Stimulated activated CD4-positive, alpha-beta T cell treated with anti-CD3 and anti-CD28 coated beads, Interleukin-2, amount 100 ng/mL, for 4 hours (primary cell): ENCODE results near the gene ZNF652.

Experiments used
- DNase-seq: peaks from one replicate; pipeline ENCODE4 v3.0.0-alpha.2; 2020; ENCODE audit warnings: low read depth

The ZNF652 gene

DNA sequence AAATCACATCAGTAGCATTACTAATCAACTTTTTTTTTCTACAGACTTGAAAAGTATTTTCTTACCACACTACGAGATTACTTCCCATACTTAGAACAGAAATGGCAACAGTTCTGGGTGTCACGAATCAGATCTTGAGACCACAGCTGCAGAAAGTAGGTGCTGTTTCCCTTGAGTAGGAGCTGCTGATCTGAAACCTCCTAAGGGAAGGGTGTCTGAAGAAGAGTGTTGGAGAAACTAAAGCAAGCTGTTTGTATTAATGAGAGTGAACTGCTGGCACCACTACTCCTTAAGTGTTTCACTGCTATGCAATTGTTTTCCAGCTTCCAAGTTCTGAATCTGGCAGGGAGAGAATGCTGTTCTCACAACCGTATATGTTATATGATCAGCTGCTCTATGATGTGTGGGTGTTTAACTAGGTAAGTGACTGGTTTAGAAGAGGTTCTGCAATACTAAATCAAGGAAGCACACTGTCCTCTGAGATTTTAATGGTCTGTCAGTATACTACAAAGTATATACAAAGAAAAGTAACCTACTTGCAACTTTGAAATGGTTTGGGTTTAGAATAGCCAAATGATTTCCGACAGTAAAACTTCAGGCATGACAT lies 3.3 kb downstream of the ZNF652 start:
- no peak for DNase-seq

DNA sequence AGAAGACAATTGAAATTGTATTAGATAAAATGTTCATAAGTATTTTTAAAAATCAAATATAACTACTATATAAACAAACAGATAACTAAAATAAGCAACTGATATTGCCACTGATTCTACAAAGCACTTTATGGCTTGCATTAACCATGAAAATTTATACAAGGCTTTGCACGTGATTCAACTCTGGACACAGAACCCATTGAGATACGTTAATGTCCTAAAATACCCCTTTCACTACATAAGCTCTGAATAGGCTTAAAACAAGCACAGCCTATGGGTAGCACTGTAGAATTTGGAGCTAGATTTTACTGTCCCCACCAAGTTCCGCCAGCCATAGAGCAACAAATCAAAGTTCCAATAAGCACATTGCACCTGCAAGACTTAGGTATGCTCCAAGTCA lies 4.5 kb downstream of the ZNF652 start:
- no peak for DNase-seq

DNA sequence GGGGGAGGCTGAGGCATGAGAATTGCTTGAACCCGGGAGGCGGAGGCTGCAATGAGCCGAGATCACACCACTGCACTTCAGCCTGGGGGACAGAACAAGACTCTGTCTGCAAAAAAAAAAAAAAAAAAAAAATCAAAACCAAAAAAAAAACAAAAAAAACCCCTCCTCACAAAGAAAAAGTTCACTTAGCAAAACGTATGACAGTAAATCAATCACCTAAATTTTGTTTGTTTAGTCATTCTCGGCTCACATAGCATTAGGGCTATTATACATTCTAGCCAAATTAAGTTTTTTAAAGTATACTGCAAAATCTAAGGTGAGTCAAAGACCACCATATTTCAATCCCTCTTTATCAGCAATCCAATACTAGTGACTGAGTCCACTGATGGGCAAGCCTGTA lies 5.7 kb downstream of the ZNF652 start:
- DNase-seq = no peak

DNA sequence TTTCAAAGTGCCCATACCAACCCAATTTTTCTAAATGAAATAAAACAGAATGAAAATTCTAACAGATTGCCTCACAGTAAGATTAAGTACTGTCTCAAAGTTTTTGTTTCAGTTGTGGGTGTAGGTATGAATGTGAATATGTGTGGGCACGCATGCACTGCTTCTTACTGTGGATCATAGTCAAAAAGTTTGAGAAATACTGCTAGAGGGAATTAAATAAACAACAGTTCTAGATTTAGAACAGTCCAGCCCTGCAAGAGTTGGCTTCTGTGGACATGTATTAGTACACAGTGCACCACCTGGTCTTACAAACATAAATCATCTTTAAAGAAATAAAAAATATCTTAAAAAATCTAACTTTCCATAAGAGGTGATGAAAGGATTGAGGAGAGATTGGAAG lies 8.4 kb downstream of the ZNF652 start:
- DNase-seq = no peak

DNA sequence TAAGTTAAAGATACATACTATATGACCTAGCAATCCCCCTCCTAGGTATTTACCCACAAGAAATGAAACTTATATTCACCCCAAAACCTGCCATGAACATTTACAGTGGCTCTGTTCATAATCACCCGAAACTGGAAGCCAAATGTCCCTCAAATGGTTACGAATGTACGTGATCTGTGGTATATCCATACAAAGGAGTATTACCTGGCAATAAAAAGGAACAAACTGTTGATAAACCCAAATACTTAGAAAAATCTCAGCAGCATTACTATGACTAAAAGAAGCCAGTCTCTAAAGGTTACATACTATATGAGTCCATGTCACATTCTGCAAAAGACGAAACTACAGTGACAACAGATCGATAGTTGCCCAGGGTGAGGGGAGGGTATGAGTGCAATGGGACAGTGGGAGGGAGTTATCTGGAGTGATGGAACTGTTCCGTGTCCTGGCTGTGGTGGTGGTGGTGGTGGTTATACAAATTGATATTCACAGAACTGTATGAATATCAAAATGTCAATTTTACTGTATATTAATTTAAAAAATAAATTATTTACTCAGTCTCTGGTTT lies 9.4 kb downstream of the ZNF652 start:
- DNase-seq = no peak

DNA sequence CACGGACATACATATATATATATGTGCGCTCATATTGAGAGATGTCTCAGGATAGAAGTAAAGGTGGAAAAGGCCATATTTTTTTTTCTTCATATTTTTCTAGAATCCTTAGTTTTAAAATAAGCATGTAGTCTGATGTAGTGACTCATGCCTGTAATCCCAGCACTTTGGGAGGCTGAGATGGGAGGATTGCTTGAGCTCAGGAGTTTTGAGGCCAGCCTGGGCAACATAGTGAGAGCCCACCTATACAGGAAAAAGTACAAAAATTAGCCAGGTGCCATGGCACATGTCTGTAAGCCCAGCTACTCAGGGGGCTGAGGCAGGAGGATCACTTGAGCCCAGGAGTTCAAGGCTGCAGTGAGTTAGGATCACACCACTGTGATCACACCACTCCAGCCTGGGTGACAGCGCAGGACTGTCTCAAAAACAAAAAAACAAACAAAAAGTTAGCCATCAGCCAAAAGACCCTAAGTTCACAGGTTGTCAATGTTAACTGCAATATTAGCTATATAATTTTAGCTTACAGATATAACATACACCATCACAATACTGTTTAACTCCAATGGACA lies 10.4 kb downstream of the ZNF652 start:
- no peak for DNase-seq

DNA sequence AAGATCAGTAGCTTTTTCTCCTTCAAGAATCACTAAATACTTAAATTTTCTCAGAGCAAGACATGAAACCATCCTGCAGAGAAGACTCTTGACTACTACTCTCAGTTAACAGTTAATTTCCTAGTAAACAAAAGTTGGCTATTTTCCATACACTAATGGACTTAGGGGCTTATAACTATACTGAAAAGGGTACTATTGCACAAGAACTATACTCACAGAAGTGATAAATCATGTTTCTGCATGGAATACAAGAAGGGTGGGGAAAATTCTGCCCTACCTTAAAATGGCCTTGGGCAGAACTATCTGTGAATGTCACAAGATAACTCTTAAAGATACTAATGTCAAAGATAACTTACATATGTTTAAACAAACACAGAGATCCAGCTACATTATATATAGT lies 12.5 kb downstream of the ZNF652 start:
- DNase-seq = no peak

DNA sequence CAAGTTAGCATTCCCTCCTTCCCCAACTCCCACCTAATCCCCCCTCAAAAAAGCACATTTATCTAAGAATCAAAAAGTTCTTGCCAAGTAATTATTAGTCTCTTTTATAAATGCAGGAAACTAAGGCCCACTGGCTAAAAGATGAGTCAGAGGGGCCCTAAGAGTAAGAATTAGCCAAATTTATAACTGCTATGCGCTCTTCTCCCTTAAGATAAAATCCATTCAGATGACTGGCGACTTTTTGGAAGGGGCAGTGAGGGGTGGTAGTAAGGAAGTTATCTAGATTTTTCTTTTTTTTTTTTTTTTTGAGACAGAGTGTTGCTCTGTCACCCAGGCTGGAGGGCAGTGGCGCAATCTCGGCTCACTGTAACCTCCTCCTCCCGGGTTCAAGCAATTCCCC lies 17.1 kb downstream of the ZNF652 start:
- no peak for DNase-seq

DNA sequence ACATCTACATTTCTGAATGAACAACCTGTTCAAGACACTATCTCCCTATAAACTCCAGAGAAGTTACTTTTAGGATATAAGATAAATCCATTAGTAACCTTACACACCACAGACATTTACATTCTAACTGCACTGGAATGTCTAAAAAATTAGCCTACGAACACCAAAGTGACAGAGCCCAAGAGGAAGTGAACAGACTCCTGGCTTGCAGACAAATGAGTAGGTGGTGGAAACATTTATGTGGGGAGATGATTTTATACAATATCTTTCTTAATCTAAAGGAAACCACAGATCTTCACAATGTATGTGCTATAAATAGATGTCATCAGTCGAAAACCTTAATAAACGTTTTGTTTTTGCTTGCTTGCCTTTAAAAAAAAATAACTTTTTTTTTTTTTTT lies 18.8 kb downstream of the ZNF652 start:
- DNase-seq = no peak

DNA sequence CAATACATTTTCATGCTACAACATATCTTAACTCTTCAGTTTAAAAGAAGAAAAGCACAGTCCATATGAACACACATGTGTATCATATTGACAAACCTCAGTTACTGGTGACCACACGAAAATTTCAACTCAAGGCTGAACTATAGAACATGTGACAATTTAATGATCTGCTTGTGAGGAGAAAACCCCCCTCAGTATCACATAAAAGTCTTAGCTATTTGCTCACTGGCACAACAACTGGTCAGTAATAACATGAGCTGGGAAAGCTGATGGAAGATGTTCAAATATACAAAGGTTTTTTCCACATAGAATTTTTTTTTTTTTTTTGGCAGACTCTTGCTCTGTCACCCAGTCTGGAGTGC lies 19.5 kb downstream of the ZNF652 start:
- no peak for DNase-seq

DNA sequence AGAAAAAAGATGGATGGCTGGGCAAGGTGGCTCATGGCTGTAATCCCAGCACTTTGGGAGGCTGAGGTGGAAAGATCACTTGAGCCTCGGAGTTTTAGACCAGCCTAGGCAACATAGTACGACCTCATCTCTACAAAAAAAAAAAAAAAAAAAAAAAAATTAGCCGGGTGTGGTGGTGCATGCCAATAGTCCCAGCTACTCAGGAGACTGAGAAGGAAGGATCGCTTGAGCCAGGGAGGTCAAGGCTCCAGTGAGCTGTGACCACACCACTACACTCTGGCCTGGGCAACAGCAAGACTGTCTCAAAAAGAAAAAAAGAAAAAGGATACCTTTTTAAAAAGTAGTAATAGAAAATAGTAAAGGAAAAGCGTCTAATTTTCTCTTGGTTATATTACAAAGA lies 20.7 kb downstream of the ZNF652 start:
- DNase-seq = no peak

DNA sequence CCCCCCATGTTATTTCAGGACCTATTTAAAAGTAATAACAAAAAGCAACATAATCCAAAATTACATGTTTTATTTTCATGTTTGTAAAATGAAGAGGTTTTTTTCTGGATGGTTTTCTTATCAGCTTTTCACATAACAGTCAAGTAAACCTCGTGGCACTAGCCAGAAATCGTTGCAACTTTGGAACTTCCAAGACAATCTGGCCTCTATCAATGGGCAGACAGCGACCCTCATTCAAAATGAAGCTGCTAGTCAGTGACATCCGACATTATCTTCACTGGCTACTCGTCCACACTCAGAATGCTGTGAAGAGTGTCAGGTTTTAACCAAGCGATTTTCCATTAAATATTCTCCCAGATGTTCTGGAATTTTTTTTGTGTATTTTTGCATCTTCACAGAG lies 22.7 kb downstream of the ZNF652 start:
- no peak for DNase-seq

DNA sequence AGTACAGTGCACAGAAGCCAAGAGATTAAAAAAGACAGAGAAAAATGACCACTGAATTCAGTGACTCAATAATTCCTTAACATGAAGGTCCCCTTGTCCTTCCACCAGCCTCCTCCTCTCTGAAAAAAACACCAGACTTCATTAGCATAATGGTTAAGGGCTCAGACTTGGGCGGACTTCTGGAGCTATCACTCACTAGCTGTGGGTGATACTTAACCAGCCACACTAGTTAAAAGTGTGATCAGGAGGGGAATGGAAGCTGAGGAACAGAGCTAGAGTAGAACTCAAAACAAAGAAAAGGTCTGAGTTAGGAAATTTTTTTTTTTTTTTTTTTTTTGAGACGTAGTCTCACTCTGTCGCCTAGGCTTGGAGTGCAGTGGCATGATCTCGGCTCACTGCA lies 23.2 kb downstream of the ZNF652 start:
- no peak for DNase-seq

DNA sequence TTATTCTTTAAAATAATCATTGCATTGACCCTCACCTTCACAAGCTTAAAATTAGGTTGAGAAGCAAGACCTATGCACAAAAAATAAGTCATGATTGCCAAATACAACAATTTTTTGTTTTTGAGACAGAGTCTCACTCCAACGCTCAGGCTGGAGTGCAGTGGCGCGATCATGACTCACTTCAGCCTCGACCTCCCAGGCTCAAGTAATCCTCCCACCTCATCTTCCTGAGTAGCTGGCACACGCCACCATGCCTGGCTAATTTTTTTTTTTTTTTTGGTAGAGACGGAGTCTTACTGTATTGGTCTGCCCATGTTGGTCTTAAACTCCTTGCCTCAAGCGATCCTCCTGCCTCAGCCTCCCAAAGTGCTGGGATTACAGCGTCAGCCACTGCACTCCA lies 24.2 kb downstream of the ZNF652 start:
- no peak for DNase-seq

DNA sequence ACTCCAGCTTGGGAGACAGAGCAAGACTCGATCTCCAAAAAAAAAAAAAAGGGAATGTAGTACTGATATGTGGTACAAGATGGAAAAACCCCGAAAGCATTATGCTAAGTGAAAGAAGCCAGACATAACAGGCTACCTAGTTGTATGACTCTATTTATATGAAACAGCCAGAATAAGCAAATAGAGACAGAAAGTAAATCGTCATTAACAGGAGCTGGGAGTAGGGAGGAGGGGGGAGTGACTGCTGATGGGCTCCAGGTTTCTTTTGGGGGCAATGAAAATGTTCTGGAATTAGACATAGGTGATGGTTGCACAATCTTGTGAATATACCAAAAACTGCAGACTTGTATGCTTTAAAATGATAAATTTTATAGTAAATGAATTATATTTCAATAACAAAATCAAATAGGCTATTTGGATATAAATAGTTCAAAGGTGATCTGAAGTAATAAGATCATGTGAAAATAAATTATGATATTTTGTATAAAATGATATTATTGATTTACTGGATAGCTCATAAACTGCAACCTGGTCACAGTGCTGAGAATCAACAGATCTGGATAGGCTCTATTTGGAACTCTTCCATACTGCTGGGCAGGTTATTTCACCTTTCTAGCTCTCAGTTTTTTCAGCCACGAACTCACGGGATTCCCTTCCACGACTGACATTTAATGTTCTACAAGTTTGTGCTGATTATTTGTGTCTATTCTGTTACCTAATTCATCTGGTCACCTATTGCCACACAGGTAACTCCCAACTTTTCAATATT lies 27.1 kb downstream of the ZNF652 start:
- no peak for DNase-seq

DNA sequence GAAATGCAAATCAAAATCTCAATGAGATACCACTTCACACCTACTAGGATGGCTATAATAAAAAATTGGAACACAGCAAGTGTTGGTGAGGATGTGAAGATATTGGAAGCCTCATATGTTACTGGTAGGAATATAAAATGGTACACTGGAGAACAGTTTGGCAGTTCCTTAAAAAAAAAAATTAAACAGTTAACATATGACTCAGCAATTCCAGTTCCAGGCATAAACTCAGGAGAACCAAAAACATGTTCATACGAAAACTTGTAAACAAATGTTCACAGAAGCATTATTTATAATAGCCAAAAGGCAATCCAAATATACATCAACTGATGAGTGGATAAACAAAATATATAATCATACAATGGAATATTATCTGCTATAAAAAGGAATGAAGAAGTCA lies 28.2 kb downstream of the ZNF652 start:
- no peak for DNase-seq

DNA sequence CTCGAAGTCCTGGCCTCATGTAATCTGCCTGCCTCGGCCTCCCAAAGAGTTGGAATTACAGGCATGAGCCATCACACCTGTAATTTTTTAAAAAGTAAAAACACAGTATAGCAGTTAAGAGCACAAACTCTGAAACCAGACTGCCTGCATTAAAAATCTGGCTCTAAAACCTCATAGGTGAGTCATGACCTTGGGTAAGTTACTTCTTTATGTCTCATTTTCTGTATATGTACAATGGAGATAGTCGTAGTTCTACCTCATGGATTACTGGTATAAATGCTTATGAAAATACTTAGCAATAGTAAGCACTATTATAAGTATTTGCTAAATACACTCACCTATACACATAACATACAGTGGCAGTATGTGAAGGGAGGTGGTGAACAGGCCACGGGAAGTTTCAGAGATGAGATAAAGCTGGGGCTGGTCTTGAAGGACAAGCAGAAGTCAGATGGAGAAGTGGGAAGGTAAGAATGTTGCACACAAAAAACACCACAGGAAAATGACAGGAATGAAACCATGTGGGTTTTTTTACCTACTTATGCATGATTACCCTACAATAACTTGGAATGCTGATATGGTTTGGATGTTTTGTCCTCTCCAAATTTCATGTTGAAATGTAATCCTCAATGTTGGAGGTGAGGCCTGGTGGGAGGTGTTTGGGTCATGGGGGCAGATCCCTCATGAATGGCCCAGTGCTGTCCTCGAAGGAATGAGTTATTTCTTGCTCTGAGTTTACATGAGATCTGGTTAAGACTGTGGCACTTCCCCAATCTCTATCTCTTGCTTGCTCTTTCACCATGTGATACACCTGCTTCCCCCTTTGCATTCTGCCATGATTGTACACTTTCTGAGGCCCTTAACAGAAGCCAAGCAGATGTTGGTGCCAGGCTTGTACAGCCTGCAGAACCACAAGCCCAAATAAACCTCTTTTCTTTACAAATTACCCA lies 33.9 kb downstream of the ZNF652 start:
- no peak for DNase-seq

DNA sequence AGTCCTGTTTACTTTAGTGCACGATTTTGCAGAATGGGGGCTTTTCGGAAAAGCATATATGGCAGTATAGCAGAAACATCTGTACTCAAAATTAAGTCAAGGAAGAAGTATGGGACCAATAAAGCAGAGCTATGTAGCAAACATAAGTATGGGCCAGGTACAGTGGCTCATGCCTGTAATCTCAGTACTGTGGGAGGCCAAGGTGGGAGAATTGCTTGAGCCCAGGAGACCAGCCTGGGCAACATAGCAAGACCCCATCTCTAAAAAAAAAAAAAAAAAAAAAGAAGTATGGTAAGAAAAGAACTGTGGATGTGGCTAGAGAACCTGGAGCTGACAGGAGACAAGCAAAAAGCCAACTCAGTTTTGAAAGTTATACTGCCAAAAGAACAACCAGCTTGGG lies 36.1 kb downstream of the ZNF652 start:
- DNase-seq = no peak

DNA sequence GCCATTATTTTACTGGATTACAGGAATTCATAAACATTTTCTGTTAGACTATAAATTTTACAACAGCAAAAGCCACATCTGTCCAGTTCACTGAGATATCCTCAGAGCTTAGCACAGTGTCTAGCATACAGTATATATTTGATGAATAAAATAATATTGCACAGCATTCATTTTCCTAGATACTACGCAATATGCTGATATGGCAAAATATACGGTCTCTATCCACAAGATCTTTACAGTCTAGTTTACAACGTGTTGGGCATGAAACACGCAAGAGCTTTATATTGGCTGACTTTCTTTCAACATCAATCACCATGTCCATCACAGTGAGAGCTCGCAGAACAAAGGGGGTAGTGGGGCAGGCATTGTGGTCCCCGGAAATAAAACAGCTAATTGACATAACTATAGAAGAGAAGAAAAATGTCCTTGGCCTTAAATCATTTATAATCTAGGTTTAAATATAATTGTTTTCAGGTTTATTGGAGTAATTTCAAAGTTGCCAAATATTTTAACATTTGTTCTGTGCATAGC lies 43.5 kb downstream of the ZNF652 start:
- DNase-seq = no peak

DNA sequence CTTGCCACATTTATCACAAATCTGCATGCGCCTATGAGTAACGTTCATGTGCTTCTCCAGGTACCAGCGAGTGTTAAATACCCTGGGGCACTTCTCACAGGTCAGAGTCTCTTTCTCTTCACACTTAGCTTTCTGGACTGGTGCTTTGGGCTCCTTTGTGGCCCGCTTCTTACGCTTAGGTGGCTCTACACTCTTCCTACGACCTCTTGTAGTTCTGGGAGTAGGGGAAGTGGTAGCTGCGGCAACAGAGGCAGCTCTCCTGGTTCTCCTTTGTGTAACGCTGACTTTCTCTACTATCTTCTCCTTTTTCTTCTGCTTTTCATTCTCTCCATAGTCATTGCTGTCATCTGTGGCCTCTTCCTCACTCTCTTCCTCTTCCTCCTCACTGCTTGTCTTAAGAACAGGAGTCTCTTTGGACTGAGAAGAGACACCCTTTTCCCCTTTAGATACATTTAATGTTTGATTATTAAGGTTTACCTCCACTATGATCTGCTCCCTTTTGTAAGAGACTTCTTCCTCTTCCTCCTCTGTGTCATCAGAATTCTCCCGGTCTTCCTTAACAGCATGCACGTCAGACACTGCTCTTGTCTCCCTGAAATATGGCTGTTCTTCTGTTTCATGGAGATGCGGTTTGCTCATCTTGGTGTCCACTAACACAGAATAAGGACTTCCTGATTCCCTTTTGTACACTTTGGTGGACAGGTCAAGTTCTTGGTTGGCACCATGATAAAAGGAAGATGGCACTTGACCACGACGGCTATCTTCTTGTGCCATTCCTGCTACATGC lies 45.0 kb downstream of the ZNF652 start:
- DNase-seq = no peak

DNA sequence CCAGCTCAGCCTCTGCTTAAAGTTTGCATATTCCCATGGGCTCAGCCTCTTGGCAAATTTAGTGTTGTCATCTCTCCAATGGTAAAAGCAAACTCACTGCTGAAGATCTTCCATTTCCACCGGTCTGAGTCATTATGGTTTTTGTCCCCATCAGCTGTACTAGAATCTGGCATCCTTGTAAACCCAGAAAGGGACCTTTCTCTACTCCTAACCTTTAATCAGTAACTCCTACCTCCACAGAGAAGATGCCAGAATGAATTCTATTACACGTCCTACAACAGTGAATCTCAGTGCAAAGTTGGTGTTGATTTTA lies 45.8 kb downstream of the ZNF652 start:
- no peak for DNase-seq
